GM18870 (cell line): ENCODE measurements around the gene EMX1.

Experiments
- ATAC-seq: cut with Tn5 transposase; IDR thresholded peaks from one replicate; pipeline ENCODE4 v1.9.1; 2021; ENCODE audit warnings: moderate library complexity; ENCODE audit not compliant: unreplicated experiment

Gene EMX1

DNA sequence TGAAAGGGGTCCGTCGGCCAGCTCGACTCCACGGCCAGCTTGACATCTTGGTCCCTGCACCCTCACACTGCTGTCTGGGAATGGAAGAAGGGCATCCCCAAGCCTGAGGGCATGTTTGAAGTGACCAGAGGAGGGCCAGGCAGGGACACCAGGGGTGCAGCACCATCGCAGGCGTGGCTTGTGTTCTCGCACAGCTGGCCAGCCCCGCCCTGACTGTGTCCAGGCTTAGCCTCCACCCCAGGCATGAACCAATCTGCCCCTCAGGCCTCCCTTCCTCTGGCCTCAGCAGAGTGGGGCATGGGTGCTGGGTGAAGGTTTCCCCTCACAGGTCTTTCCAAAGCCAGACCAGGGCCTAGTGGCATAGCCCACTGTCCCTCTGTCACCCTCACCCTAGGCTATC lies 25.0 kb downstream of the EMX1 start:
- ATAC-seq, result no peak

DNA sequence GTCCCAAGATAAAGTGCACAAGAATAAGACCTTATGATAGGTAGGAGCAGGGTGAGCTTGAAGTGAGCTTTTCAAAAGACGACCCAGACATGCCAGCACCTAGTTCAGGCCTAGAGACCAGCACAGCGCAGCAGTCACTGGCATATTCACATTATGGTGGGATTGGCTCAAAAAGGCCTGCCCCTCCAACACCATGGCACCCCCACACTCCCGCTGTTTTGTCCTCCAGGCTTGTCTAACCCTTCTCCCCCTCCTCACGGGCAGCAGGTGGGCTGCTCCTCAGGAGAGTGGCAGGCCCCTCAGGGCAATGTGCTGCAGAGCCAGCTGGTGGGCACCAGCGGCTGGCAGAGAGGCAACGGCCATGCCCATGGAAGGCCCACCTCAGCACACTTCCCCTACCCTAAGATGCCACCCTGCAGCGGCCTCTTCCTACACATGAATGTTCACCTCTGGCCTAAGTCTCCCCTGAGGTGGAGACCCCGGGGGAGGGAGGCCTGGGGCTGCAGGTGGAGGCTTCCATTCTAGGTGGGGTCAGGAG lies 25.6 kb downstream of the EMX1 start:
- no peak for ATAC-seq

DNA sequence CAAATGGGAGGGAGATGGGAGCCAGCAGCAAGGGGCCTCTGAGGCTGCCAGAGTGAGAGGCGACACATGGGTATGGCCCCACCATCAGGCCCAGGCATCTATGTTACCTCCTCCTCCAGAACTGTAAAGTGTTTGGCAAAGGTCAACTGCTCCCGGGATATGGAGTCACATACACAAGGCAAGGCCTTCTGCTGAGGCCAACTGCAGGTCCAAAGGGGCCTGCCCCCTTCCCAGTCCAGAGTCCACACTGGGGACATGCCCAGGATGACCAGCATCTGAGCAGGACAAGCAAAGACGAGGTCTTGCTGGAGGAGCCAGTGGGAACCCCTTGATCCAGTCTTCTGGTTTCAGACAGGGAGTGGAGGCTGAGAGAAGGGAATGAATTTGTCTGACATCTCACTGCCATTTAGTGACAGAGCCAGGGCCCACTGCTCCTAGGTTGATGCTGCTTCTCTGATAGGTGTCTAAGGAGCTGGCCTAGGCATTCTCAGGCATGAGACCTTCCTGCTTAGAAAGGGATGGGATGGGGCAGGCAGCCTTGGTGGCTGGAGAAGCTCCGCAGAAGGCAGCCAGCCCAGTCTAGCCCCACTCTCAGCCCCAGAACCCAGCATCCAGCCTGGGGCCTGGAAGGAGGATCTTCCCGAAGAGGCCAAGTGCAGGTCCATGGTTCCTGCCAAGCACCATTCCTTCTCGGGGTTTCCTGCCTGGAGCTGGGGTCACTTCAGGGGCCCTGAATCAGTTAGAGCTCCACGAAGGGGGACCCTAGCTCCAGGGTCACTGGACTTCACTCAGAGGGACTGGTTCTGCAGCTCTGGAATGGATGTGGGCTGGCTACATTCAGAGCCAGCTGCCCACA lies 26.4 kb downstream of the EMX1 start:
- no peak for ATAC-seq

DNA sequence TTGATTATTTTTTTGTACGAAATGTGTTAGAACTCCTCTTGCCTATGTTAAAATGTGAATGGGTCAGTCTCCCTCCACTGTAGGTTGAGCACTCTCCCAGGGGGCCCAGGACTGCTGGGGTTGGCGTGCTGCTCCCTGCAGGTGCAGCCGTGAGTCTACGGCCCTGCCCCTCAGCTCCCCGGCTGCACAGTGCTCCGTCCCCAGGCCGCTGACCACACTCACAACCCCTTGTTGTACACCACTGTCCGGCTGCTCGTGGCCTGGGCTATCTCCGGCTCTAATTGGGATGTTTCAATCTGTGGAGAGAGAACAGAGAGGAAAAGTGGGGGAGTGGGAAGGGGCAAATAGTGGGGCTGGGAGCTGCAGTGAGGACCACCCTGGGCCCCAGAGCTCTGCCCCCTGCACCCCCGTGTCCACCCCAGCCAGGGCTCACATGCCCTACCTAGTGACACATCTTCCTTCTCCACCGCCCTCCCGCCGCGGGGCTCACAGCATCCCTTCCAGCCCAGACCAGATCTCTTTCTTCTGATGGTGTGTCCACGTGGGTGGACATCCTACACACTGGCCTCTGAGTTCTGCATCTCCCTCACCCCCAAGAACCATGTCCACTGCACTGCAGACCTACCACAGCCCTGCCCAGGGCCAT lies 27.6 kb downstream of the EMX1 start:
- ATAC-seq, result no peak

DNA sequence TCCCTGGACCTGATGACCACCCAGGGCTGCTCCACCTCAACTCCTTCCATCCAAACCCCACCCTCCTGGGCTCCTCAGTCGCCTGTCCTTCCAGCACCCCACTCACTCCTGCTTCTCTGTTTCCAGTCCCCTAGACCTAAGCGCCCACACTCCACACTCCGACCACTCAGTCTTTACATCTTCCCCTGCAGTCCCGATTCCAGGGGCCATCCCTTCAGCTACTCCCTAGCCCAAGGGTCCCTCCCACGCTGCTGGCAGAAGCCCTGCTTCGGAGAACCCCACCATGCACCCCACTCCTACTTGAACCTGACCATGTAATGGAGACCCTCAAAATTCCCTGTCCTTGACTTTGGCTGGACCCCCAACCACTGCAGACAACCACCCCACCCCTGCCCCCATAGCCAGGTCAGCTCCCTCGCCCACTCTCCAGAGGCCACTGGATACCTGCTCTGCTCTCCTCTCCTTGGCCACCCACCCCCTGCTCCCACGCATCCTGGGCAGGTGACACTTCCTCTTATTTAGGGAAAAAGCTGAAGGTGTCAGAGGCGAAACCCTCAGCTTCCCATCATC lies 28.2 kb downstream of the EMX1 start:
- no peak for ATAC-seq

DNA sequence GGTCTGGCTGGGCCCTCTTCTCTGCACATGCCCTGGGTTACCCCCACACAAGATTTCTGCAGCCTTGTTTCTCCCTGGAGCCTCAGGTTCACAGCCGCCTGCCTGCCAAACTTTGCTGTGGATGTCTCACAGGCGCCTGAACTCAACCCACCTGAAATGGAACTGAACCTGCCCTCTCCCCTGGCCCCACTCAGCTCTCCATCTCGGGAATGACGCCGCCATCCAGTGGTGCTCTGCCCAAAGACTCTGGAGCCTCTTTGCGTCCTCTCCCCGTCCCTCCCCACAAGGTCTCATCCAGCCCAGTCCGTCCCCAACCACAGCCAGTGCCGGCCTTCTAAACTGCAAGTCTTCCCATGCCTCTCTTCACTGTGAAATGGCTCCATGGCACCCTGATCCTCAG lies 29.1 kb downstream of the EMX1 start:
- ATAC-seq, result no peak

DNA sequence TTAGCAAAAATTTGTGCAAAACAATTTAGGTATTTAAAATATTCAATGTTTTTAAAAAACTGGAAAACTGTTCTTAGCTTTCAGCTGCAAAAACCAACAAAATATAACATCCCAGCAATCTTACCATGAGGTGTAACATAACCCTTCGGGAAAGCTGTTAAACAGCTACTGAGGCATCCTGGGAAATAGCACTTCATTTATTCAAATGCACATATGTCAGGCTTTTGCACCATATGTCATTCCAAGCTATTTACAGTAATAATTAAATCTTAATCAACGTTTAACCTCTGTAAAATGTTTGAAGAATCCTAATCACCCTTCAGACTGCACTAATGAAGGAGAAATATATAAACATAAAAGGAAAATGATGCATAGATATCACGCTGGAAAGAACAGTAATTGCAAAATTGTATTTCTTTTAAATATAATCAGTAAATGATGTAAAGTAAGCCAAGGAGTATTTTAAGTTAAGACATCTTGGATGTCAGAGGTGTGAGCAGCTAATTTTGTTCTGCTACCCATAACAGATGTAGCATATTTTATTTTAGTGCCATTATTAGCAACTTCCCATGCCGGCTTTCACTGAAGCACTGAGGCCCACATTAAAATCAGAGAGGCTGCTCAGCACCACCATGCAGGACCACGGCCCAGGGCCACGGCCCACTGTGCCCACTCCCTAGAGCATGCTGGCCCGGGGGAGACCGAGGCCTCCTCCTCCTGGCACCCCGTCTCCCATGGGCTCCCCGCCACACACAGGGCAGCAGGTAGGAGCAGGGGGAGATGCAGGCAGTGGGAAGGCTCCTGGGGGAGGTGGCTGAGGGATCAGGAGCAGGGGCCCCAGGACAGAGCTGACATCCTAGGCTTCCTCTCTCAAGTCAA lies 30.9 kb downstream of the EMX1 start:
- ATAC-seq, result no peak

DNA sequence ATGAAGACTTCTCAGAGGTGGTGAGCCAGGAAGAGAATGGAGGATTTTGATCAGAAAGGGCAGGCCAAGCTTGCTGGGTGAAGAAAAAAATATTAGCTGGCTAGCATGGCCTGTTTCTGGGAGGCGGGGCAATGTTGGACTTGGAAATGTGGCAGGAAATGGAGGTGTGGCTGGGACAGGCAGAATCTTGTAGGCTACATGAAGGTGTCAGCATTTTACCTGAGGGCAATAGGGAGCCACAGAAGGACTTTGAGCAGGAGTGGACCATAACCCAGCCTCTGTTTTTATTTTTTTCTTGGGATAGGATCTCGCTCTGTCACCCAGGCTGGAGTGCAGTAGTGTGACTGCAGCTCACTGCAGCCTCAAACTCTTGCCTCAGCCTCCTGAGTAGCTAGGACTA lies 31.7 kb downstream of the EMX1 start:
- ATAC-seq, result no peak

DNA sequence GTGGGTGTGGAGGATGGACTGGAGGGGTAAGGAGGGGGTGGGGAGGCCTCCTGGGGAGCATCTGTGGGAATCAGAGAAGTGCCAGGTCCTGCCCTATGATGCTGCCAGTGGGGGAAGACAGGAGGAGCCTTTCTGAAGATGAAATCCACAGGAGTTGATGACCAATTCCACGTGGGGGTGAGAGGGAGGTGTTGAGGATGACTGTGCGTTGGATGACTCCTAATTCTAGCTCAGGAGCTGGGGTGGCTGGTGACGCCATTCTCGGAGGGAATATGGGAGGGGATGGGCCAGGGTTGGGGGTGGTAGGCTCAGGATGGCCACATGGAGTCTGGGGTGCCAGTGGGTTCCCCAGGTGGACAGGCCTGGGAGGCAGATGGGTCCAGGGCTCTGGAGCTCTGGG lies 32.3 kb downstream of the EMX1 start:
- ATAC-seq, result no peak

DNA sequence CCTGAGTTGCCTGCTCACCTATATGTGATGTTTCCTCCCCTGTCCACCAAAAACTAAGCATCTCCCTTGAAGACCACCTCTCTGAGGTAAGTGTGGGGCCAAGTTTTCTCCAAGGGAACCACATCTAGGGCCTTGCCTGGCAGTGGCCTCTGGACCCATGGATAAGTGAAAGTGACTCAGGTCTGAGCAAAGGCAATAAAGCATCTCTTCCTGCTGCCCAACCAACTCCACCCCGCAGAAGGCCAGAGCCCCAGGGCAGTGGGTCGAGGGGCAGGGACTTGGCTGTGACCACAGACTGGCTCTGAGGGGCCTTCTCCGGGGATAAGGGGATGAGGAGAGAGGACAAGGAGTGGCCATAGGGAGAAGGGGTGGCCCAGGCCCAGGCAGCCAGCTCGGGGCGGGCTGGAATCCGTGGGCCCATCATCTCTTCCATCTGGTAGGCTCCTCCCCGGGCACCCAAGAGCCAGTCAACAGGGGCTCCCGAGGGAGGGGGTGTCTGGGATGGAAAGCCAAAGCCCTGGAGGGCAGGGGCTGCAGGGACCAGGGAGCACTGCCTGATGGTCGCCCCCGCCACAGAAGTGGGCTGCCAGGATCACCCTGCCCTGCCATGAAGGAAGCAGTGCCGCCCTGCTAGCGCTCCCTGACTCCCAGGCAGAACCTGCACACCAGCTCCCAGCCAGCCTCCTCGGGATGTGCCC lies 33.4 kb downstream of the EMX1 start:
- ATAC-seq, result no peak

DNA sequence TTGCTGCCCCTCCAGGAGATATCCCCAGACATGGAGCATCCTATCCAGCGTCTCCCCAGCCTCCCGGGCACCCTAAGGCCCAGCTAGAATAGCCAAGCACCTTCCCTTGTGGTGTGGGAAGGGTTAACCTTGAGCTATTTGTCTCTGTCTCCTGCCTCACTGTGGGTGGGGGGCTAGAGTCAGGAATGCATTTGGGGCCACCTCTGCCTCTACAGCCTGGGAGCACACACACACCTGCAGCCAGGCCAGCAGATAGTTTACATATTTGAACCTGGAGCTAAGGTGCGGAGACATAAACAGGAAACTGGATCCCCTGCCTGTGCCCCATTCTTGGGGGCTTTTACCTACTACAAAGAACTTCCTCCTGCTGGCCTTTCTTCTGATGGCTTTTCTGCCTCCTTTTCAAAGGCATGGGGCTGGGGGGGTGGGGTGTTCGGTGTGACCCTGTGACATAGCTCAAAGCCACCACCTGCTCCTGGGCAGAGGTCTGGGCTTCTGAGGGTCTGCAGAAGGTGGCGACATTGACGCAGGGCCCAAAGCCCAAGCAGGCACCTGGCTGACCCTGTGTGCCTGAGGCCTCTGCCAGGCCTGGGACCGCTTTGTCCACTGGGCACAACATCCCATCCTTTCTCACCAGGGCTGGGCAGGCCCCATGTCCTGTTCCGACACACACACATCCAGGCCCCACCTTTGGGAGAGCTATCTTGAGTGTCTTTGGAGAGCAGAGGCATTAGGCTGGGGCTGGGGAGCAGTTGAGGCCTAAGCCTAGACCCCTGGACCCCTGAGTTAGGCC lies 34.2 kb downstream of the EMX1 start:
- ATAC-seq, result no peak

DNA sequence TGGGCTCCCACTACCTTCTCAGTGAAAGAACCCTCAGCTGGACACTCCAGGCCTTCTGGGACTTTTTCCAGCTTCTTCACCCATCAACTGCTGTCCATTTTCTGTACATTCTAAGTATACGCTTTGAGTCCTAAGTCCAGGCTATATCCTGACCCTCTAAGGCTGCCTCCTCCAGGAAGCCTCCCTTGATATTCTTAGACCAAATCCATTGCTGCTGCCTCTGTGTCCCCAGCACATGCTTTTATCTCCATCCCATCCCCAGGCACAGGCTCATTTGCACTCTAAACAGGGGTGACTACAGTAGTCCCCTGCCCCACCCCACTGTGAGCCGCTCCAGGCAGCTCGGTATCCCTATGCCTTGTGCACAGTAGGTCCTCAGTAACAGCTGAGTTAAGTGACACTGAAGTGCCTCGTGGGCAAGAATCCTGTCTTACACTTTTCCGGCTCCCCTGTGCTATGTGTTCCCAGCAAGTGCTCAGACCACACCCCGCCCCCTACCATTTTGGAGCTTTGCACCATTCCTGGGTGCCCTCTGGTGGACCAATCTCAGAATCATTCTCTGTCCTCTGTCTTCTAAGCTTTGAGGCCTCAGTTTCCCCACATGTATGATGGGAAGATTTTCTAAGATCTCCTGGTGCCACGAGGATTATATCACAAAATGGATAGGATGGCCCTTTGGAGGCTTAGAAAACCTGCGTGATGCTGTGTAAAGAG lies 34.9 kb downstream of the EMX1 start:
- no peak for ATAC-seq

DNA sequence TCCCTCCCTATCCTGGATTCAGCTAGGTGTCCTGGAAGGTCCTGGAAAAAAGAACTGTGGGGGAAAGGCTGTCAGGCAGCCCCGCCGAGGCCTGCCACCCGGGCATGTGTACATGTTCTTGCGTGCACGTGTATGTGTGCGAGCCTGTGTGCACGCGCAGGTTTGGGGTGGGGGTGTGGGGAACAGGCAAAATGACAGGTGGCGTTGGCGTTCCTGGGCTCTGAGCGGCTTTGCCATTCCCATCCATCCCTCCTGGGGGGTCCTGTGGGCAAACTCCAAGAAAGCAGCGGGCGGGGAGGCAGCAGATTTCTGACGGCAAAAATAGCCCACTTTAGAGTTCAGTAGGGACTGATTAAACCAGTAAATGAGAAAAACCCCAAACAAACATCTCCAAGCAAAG lies 35.6 kb downstream of the EMX1 start:
- no peak for ATAC-seq

DNA sequence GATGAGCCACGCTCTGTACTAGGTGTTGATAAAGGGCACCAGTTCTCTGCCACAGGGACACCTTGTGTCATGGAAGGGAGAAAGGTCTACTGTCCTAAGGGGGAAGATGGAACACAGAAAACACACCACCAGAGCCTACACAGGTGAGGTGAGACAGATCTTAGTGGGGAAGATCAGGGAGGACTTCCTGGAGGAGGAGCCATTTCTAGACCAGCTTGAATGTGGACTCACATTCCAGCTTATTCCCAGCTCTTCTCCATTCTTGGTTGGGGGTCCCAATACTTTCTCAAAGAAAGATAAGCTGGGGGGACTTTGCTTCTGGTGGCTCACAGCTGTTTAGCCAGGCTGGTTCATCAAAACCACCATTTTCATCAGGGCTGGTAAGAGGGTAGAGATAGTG lies 36.2 kb downstream of the EMX1 start:
- ATAC-seq, result no peak

DNA sequence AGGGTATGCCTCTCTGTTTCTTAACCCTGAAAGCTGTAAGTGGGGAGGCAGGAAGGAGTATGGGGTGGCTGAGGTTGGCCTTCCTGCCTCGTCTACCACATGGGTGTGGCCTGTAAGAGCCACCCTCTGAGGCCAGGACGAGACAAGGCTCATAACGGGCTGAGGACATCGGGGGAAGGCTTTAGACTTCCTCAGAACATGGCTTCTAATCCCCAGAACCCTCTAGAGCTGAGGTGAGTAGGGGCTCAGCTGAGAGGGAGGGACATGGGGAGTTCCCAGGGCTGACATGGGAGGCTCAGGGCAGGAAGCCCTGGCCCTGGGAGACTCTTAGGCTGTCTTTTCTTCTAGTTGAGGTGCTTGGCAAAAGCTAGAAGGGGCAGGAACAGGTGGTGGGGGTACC lies 36.7 kb downstream of the EMX1 start:
- no peak for ATAC-seq

DNA sequence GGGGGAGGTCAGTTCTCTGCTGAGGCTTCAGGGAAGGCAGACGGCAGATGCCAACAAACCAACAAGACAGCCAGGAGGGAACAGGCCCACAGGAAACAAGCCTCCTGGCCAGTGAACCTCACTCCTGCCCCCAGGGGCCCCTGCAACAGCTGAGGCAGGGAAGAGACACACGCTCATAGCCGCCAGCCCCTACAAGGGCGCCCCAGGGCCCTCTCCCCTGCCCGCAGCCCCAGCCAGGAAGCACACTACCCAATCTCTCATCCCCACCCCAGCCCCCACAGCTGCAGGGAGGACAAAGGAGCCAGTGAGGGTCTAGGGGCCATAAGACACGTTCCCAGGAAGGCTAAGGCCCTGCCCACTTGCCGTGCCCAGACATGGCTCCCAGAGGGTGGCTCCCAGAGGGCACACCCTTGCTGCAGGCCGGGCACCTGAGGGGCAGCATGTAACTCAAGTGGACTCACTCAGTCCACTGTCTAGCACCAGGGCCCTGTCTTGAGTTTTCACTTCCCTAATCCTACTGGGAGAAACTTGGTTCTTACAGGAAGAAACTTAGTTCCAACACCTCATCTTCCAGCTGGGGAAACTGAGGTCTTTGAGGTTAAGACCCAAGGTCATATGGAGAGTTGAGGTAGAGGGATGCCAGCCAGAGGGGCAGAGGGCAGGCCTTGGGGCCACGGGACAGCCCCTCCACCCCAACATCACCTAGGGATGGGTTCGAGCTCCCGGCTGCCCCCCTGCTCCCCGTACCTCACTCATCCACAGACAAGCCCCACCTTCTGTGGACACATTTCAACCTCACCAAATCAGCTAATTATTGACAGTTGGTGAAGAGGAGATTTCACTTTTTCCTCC lies 37.3 kb downstream of the EMX1 start:
- ATAC-seq, result no peak

DNA sequence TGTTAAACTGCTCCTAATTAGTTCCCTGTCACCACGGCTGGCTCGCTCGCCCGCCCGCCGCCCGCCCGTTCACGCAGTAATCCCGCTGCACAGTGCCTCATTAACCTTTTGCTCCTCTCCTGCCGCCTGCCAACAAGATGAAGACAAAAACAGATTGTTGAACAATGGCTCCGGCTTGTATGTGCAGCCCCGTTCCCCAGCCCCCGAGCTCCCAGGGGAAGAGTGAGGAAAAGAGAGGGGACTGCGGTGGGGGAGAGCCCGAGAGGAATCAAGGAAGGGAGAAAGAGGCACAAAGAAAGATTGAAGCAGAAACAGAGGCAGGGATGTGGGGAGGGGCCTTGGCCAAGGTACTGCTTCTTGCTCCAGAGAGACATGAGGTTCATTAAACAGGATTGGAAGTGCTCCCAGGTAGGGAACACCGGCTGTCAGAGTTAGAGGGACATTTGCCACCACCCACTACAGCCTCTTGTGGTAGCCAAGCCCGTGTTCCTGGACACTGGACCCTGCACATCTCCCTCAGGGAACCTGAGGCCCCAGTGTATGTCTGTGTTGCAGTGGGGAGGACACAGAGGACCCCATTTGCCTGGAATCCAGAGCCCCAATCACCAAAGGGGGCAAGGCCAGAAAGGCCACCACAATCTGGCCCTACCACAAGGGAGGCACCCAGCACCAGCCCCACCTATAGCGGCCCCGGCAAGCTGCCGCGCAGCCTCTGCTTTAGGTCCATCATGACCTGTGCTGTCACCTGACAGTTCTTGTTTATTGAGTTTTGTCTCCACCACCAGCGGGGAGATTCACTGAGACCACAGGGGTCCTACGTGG lies 38.1 kb downstream of the EMX1 start:
- ATAC-seq, result no peak
